SU-DHL-6 (cell line): ENCODE measurements around the gene KCNN2.

Experiments
- H2AFZ ChIP-seq: fragments of 200-600 bp; sonication (generic); 2 replicates; pipeline ENCODE4 v1.6.1; 2014; ENCODE audit warnings: low read depth, mild to moderate bottlenecking, moderate library complexity, mixed read lengths, antibody characterized with exemption, low read length; ENCODE audit not compliant: severe bottlenecking
- H3F3A ChIP-seq: fragments of 200-600 bp; shearing (Covaris generic); 2 replicates; pipeline ENCODE4 v1.6.0; 2016; ENCODE audit warnings: antibody characterized with exemption, mild to moderate bottlenecking; ENCODE audit not compliant: insufficient read depth
- H3K27ac ChIP-seq: fragments of 200-600 bp; sonication (generic); 2 replicates; pipeline ENCODE4 v1.5.1; 2016; ENCODE audit warnings: low read depth, mild to moderate bottlenecking, low read length, moderate library complexity, mixed read lengths
- H3K27me3 ChIP-seq: fragments of 200-600 bp; sonication (generic), shearing (Covaris generic); 2 replicates; pipeline ENCODE4 v1.6.0; 2014; ENCODE audit warnings: mild to moderate bottlenecking, low read length
- H3K36me3 ChIP-seq: fragments of 200-600 bp; sonication (generic); 2 replicates; pipeline ENCODE4 v1.6.1; 2014; ENCODE audit warnings: mild to moderate bottlenecking, low read length, mixed read lengths
- H3K4me2 ChIP-seq: fragments of 300-600, 200-600 bp; shearing (Covaris generic), sonication (generic); 2 replicates; pipeline ENCODE4 v1.6.0; 2014; ENCODE audit warnings: low read length, low read depth, mild to moderate bottlenecking; ENCODE audit not compliant: poor library complexity, severe bottlenecking
- H3K4me3 ChIP-seq: fragments of 200-600 bp; sonication (generic); 2 replicates; pipeline ENCODE4 v1.5.1; 2014; ENCODE audit warnings: antibody characterized with exemption, low read length, mild to moderate bottlenecking, mixed read lengths; ENCODE audit not compliant: insufficient read depth, poor library complexity, severe bottlenecking
- H3K79me2 ChIP-seq: fragments of 200-600 bp; sonication (generic); 2 replicates; pipeline ENCODE4 v1.6.1; 2014; ENCODE audit warnings: mild to moderate bottlenecking, low read length, moderate library complexity; ENCODE audit not compliant: insufficient read depth
- H3K9ac ChIP-seq: fragments of 200-600 bp; sonication (generic); 2 replicates; pipeline ENCODE4 v1.7.0; 2014; ENCODE audit warnings: mild to moderate bottlenecking, low read length
- H3K9me2 ChIP-seq: fragments of 200-600 bp; sonication (generic); replicated peaks from 2 replicates; pipeline ENCODE4 v1.6.1; 2014; ENCODE audit warnings: low read length; ENCODE audit not compliant: insufficient read depth
- H3K9me3 ChIP-seq: fragments of 200-600 bp; sonication (generic); 2 replicates; pipeline ENCODE4 v1.6.1; 2014; ENCODE audit warnings: low read length, mixed read lengths; ENCODE audit not compliant: insufficient read depth
- H4K20me1 ChIP-seq: fragments of 200-600 bp; sonication (generic); 2 replicates; pipeline ENCODE4 v1.6.1; 2014; ENCODE audit warnings: low read depth, mild to moderate bottlenecking, antibody characterized with exemption, low read length, moderate library complexity, mixed read lengths
- CTCF ChIP-seq: fragments of 200-600 bp; sonication (generic); IDR thresholded peaks from one replicate; pipeline ENCODE4 v1.5.1; 2017; ENCODE audit warnings: antibody characterized with exemption, mild to moderate bottlenecking, low read length, moderate library complexity; ENCODE audit not compliant: insufficient read depth, poor library complexity, severe bottlenecking
- EZH2phosphoT487 ChIP-seq: fragments of 200-600 bp; sonication (generic), shearing (Covaris generic); conservative IDR thresholded peaks from 2 replicates; pipeline ENCODE4 v1.6.1; 2018; ENCODE audit warnings: mild to moderate bottlenecking, antibody characterized with exemption, low read length, moderate library complexity, mixed read lengths

Gene KCNN2

GRCh38 chr5:114327474-114327873 is 34.4 kb upstream of the KCNN2 start:
- H3F3A ChIP-seq = no peaks in the 10 kb centered on the region
- H3K4me3 ChIP-seq = no peak overlapping the region
- no peaks in the 10 kb centered on the region for H4K20me1 ChIP-seq
- H3K9ac ChIP-seq = no peak overlapping the region
- no peaks in the 10 kb centered on the region for H3K27me3 ChIP-seq
- no peaks in the 10 kb centered on the region for H3K9me2 ChIP-seq
- no peak overlapping the region for H2AFZ ChIP-seq
- TF ChIP-seq EZH2phosphoT487 (no peak), CTCF (no peak)
- no peaks in the 10 kb centered on the region for H3K36me3 ChIP-seq
- H3K79me2 ChIP-seq = no peaks in the 10 kb centered on the region
- H3K9me3 ChIP-seq = no peaks in the 10 kb centered on the region
- H3K4me2 ChIP-seq = no peak overlapping the region
- no peak overlapping the region for H3K27ac ChIP-seq

GRCh38 chr5:114327987-114328386 is 33.9 kb upstream of the KCNN2 start:
- Histone ChIP-seq H3F3A (no peaks in the 10 kb centered on the region), H3K79me2 (no peaks in the 10 kb centered on the region), H3K9me3 (no peaks in the 10 kb centered on the region), H3K36me3 (no peaks in the 10 kb centered on the region), H3K4me2 (no peak overlapping the region), H3K9me2 (no peaks in the 10 kb centered on the region), H4K20me1 (no peaks in the 10 kb centered on the region), H2AFZ (no peak overlapping the region), H3K27me3 (no peaks in the 10 kb centered on the region), H3K4me3 (no peak overlapping the region), H3K9ac (no peak overlapping the region), H3K27ac (no peak overlapping the region)
- TF ChIP-seq CTCF (no peak), EZH2phosphoT487 (no peak)

- no peaks in the 10 kb centered on the region for H3K36me3 ChIP-seq
- H3K9ac ChIP-seq = no peak overlapping the region
- H3K9me2 ChIP-seq = no peaks in the 10 kb centered on the region; the same call in 1 of the 2 replicates
- H3K27me3 ChIP-seq = no peaks in the 10 kb centered on the region
- H3K27ac ChIP-seq = no peak overlapping the region
- no peaks in the 10 kb centered on the region for H3K9me3 ChIP-seq
- H3K4me2 ChIP-seq = no peak overlapping the region
- no peak overlapping the region for H3K4me3 ChIP-seq
- no peaks in the 10 kb centered on the region for H3K79me2 ChIP-seq
- no peaks in the 10 kb centered on the region for H4K20me1 ChIP-seq
- no peak for TF ChIP-seq EZH2phosphoT487
- TF ChIP-seq CTCF = no peak
- no peak overlapping the region for H2AFZ ChIP-seq
- H3F3A ChIP-seq = no peaks in the 10 kb centered on the region
Observed at GRCh38 chr5:114330916-114331531, 30.8 kb upstream of the KCNN2 start.
